ENCODE results near the gene SYTL2.

Gene SYTL2

DNA sequence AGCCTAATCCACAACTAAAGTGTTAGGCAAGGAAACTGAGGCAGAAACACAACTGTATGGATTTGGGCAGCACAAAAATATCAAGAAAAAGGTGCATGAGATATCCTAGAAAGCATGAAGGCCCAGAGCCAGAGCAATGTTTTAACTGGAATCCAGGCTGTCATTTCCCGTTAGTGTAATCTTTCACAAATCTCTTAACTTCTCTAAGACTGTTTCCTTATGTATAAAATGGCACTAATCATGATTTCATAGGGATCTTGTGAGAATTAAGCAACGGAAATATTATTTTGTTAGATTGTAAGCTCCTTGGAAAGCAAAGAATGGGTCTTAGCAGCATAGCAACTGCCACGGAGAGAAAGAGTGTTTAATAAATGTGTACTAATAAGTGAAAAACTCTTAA lies 14.7 kb upstream of the SYTL2 start:
- DNase-seq: no peak

DNA sequence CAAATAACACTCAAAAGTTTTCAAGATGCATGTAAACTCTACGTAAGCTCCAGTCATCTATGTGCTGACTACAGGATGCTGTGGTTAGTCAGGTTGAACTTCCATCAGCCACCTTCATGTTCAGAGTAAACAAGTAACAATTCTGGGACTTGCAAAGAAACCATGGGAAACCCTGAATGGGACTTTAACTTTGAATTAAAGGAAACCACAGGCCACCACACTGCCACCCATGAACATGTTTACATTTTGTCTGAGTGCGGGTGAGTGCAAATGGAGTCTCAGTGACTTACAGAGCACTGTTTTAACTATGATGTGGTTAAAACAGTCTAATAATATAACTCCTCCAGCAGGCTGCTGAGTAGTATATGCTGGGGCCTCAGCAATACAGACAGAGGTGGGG lies 12.9 kb upstream of the SYTL2 start:
- DNase-seq: no peak

DNA sequence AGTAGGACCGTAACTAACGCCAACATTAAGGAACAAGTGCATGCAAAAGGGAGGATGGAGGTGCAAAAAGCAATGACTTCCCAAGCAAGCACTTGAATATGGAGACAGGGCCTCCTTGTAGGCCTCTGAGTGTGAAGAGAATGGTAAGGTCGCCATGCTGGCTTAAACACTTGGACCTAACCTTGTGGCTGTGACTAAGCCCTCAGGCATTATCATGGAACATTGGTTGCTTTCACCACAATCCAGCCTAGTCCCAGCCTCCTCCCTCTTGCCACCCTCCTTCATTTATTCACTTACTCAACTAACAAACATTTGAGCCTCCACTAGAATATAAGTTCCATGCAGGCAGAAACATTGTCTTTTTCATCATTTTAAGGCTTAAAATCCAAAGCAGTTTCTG lies 11.9 kb upstream of the SYTL2 start:
- DNase-seq: peak; percentile 73

DNA sequence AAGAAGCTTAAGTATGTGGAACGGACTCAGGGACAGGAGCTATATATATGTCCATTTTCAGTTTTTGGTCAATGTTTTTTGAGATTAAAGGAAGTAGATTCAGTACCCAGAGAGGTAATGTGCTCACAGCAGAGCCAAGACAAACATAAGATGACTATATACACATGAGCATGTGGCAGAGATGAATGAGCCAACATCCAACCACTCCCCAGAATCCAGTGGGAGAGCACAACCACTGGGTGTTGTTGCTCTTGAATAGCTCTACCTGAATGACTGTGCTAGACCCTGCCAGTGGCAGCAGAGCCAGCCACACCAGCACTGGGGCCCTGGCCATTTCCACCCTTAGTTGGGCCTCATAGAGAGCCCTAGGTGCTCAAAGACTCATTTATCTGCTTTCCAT lies 10.7 kb upstream of the SYTL2 start:
- DNase-seq: peak; percentile 49

DNA sequence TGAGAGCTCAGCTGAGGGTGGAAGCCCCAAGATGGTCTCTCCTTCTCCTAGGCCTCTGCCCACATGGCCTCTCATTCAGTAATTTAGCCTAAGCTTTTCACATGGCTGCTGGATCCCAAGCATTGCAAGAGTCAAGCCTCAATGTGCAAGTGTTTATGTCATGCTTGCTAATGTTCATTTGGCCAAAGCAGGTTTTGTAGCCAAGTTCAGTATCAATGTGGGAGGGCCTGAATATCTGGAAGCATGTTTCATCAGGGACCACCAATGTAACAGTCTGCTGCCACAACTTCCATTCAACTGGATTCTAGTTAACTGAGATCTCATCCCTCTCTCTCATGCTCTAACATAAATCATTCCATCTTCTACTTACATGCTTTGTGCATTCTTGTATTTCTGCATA lies 8.5 kb upstream of the SYTL2 start:
- no peak for DNase-seq

DNA sequence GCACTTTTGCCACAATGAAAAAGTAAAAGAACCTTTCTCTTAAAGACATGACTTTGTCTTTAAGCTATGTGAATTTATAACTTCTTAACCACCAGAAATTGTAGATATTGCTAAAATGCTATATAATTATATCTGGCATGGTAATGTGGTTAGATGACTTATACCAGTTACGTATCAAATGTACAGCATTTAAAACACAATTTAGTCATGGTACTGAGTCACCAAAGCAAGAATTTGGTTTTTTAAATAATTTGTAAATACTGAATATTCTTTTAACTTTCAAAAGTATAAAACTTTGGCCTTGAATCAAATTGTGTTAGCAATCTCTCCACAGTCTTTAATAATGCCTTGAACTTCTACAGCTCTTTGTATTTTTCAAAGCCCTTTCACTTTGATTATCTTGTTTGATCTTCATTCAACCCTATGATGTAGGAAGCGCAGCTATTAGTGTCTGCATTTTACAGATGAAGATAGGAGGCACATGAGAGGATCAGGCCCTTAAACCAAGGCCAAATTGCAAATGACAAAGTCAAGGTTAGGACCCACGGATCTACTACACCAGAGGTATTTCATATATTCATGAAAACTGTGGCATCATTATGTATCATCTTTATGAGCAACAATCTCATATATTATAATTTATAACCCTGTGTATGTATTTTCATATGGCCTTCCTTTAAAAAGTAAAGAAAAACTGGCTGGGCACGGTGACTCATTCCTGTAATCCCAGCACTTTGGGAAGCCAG lies 4.4 kb upstream of the SYTL2 start:
- peak; percentile 86 for DNase-seq

DNA sequence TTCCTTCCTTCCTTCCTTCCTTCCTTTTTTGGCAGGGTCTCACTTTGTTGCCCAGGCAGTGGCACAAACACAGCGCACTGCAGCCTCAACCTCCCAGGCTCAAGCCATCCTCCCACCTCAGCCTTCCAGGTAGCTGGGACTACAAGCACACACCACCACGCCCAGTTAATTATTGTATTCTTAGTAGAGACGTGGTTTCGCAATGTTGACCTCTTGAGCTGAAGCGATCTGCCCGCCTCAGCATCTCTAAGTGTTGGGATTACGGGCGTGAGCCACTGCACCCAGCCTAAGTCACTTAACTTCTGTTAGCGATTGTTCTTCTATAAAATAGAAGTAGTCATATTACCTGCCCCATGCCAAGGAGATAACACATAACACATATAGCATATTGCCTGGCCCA lies 2.8 kb upstream of the SYTL2 start:
- DNase-seq: no peak

DNA sequence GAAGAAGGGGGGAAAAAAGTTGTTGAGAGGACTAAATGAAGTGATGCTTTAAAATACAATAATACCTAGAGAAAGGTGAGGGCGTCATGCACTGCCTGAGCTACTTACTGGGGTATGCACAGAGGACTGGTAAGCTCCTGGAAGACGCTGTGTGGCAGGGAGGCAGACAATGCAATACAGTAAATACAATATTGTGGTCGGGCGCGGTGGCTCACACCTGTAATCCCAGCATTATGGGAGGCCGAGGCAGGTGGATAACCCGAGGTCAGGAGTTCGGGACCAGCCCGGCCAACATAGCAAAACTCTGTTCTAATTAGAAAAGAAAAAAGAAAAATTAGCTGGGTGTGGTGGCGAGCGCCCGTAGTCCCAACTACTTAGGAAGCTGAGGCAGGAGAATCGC lies 683 bp upstream of the SYTL2 start:
- DNase-seq: no peak

DNA sequence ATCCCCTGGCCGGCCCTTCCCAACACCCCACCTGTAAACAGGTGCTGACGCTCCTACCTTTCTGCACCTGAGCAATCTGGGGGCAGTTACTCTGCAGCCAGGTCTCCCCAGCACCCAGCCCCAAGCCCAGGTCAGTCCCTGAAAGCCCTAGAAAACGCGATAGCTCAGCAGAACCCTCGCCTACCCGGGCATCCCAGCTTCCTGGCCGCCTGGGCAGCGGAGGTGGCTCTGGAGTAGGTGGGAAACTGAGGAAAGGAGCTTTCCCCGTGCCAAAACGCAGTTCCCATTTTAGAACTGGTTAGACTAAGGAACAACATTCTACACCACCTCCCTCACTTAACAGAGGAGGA lies 445 bp downstream of the SYTL2 start:
- no peak for DNase-seq

DNA sequence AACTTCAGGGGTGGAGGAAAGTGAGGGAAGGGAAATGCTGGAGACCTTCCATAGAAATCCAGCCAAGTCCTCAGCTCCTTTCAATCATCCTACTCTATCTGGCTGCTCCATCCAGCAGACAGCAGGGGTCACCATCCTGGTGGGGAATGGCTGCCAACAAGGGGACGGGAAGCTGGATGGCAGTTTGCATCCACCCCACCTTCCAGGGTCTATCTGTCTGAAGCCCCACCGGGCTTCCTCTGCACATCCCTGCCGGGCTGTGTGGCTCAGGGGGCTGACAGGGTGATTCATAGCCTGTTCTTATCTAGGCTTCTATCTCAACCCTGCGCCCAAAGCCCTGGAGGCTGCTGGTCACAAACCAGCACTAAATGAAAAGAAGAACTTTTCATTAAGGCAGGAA lies 1.1 kb downstream of the SYTL2 start:
- peak; percentile 71 for DNase-seq

DNA sequence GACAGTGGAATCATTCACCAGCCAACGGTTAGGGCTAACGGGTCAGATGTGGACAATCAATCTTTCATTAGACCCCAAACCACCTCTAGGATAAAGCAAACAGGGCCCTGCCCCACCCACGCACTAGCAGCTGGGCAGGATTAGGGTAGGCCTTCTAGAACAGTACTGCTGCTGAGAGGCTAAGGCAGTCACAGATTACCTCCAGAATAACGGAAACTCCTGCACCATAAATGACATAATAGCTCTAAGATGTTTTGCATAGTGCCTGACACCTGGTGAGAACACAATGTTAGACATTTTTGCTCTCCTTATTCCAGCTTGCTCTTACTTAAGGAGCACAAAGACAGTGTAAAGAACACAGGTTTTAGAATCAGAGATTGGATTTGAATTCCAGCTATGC lies 1.8 kb downstream of the SYTL2 start:
- no peak for DNase-seq

DNA sequence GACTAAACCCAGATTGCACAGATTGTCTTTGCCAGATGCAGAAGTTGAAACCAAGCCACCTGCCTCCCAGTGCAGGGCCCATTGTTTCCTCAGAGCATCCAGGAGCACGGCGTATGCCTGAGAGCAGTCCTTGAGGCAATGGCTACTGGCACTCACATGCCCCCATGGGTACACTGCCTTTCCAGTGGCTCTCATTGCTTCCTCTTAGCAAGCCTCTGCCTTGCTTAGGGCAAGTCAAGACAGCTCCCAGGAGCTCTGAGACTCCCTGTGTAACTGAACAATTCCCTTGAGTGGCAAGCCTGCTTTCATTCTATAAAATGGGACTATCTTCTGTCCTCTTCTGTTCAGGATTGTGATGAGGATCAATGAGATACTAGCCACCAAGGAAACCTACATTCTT lies 4.1 kb downstream of the SYTL2 start:
- DNase-seq: no peak

DNA sequence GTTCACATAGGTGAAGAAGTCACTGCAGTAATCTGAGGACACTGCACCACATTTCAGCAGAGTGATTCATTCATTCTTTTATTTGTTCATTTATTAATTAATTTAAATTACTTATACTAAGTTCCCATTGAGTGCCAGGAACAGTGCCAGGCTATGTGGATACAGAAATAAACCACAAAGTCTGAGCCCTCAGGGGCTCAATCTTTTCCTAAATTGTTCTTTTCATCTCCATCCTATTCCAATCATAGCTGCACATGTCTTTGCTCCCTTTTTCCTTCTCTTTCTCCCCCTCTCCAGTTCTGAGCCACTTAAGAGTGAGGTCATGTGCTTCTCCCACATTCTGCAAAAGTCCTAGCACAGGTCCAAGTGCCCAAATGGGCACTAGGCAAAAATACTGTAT lies 4.9 kb downstream of the SYTL2 start:
- DNase-seq: no peak

DNA sequence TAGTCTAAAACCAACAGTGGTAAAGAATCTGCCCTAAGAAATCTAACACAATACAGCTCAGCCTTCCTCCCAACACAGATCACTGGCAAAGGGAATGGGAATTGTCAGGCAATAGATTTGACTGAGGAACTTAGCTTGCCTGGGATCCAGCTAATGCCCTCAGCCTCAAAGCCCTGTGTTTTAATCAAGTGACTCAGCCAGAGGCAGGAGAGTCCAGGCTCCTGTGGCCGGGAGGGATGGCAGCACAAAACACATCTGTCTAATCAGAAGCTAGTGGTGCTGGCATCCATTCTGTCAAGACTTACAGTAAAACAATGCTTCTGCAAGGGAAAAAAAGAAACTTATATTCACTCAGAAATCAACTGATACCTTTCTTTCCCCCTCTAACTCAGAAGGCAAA lies 5.6 kb downstream of the SYTL2 start:
- peak; percentile 45 for DNase-seq

DNA sequence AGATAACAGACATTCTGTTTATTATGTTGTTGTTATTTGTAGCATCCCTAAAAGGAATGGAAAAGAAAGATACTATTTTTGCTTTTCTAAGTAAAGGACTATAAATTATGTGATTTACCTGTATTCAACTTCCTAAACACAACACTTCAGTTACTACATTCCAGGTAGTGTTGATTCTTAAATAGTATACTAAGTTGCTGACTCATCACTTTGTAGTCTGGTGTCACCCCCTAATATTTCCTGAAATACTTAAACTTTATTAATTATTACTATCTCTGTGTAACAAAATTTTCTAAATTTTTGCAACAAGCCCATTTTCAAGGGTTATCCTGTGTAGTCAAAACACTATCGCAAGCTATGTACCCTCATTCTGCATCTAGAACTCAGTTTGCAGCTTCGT lies 7.0 kb downstream of the SYTL2 start:
- no peak for DNase-seq

DNA sequence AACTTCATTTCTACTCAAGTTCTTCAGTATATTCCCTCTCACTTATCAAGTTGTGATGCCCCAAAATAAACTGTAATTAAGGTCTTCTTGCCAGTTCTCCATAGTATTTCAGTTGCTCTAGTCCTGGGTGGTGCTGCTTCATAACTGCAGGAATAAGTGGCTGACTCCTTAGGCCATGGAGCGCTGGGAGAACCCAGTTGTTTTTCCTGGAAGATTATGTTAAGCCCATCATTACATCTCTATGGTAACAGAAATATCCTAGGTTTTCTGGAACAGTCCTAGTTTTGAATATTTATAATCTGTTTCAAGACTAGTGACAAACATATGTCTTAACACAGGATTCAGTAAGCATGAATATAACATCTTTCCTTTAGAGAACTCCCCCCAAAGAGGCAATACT lies 7.6 kb downstream of the SYTL2 start:
- DNase-seq: no peak

DNA sequence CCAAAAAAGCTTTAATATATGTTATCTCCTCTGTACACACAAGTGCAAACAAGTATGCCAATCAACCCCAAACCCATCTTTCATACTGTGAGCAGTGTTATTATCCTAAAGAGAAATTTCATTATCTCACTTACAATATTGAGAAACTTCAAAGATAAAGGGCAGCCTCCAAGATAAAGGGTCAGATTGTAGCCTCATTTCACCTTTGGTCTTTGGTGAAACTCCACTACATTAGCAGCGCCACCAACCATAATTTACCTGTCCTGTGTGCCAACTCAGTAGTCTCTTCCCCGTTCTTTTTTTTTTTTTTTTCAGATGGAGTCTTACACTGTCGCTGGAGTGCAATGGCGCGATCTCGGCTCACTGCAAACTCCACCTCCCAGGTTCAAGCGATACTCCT lies 9.4 kb downstream of the SYTL2 start:
- DNase-seq: no peak

DNA sequence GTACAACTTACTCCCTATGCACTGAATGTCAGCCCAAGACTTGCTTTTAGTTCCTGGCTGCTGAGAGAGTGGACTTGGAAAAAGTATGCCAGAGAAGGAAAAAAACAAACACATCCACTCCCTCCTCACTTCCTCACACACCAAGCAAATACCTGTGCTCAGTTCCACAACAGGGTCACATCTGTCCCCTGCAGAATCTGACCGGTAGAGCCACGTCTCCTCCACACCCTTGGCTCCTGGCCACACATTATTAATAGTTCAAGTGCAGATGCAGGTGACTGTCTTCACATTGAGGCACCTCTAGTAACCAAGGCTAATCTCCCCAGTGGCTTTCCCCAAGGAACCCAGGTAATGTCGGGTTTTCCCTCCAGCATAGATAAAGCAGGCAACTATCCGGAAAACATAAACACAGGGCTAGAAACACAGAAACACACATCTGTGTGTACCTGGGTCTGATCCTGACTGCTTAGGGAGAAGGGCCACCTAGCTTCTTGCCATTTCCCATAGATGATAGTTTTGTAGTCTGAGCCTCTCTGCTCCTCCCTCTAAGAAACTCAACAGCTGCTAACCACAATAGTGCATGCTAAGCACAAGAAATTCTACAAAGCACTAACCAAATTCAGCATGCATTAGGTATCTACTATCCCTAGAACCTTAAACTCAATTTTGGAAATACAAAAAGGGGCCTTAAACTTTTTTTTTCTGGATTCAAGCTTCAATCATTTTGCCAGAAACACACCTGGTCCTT lies 10.2 kb downstream of the SYTL2 start:
- no peak for DNase-seq

DNA sequence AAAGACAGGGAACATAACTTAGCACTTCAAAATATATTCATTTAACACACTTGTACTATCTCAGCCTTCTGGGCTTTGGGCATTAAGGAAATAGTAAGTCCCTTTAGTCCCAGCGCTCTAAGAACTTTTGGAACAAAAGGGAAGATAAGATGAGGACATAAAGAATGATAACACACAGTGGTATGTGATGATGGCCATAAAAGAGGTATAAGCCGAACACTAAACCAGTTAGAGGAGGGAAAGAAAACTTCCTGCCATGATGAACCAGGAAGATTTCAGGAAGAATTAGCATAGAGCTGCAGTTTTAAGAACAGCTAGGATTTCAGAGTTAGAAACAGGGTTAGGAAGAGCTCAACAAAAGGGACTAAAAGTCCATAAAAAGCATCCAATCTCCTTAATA lies 11.8 kb downstream of the SYTL2 start:
- no peak for DNase-seq

DNA sequence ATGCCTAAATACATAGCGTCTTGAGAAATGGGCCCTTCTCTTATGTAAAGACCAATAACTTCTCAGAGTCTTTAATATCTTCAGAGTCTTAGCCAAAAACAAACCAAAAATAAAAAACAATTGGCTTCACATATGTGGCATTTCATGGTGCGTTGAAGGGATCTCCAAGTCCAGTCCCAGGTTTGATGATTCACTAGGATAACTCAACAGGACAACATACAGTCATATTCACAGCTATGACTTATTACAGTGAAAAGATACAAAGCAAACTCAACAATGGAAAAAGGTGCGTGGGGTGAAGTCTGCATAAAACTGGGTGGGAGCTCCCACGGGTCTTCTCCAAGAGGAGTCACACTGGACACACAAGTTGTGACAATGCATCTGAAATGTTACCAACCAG lies 12.6 kb downstream of the SYTL2 start:
- no peak for DNase-seq

DNA sequence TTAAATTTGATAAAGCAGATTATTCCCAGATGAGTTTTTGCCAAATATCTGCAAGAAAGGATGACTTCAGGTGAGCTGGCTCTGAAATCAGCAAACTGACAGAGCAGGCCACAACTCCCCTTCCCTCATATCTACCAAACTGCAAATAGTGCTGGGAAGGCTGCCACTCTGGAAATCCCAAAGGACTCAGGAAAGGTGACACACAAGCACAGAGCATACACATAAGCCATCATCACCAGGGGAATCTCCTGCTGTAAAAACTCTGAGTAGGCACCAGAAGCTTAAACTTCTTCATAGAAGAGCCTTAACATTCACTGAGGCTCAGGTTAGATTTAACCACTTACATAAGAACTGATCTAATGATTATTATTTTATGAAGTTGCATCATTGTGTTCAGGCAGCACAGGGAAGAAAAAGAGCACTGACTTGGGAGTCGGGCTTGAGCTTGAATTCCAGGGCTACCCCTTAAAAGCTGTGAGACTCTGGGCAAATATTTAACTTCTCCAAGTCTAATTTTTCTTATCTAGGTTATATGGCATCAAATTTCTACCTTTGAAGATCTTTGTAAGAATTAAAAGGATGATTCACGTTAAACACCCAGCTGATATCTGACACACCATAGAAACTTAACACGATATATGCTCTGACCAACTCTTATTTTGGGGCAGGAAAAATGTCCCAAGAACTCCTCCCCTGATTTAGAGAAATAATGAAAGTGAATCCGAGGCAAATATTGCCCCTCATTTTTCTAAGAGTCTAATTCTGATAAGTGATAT lies 15.0 kb downstream of the SYTL2 start:
- DNase-seq: no peak

DNA sequence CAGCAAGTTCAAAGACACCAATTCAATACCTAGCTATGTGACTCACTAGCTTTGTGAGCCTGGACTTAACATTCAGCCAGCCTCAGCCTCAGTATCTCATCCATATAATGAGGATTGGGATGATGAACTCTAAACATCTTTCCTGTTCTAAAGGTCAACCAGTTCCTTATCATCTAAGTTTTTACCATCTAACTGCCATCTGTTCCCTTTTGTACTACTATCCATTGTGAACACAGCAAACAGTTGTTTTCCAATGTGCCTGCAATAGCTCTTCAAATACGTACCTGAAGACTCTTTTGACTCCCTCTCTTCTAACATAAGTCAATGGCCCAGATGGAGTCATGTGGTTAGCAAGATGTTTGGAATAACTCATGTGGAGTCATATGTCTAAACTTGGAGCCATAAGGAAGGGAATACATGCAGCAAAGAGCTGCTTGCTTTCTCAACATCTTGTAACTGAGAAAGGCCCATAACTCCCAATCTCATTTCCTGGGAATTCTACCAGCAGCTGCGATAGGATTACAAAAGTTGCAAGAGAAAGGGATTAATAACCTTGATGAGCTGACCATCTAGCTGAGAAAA lies 19.4 kb downstream of the SYTL2 start:
- DNase-seq: no peak
